Measurements from ENCODE around the gene GAD1. TPM values are rescaled to one million over a fixed set of nuclear protein-coding genes. Genes with fewer than 3 reads are reported as not detected.

GAD1 gene
- polyA plus RNA-seq, 2 of the 4 experiments (the other 2 are of a cell fraction): 0.15 to 0.48 TPM

- TF ChIP-seq CHD4 (IDR thresholded peaks at IDR 0.05; ENCODE audit: borderline replicate concordance) (no peak), EP300 (IDR thresholded peaks at IDR 0.05) (no peak), ELK1 (IDR thresholded peaks at IDR 0.05; ENCODE audit: low read depth, low read length) (no peak), HOXB13 (CRISPR knock-in tag; IDR thresholded peaks at IDR 0.05; ENCODE audit: low read depth) (no peak), RNF2 (IDR thresholded peaks at IDR 0.05; ENCODE audit: borderline replicate concordance, low read depth) (no peak), MYC (IDR thresholded peaks at IDR 0.05; ENCODE audit: borderline replicate concordance, low read length) (no peak), HDAC2 (IDR thresholded peaks at IDR 0.05) (no peak), HES2 (IDR thresholded peaks at IDR 0.05) (no peak), NR3C1 (IDR thresholded peaks at IDR 0.05) (no peak)
- TF ChIP-seq, protein P1, sequence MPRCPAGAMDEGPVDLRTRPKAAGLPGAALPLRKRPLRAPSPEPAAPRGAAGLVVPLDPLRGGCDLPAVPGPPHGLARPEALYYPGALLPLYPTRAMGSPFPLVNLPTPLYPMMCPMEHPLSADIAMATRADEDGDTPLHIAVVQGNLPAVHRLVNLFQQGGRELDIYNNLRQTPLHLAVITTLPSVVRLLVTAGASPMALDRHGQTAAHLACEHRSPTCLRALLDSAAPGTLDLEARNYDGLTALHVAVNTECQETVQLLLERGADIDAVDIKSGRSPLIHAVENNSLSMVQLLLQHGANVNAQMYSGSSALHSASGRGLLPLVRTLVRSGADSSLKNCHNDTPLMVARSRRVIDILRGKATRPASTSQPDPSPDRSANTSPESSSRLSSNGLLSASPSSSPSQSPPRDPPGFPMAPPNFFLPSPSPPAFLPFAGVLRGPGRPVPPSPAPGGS (IDR thresholded peaks at IDR 0.05): no peak
- FAIRE-seq: no peak
- WGBS (ENCODE audit: missing lambda C conversion rate): 25% methylated on average over 4 of the region's 4 CpGs
Observed at GRCh38 chr2:170840717-170841210, 24.1 kb downstream of the GAD1 start.

GRCh38 chr2:170842785-170843184, 26.1 kb downstream of the GAD1 start:
- 0 out of 3 replicates have a peak, but pooled peaks cover 2% of the 10 kb centered on the region for H3K9me3 ChIP-seq
- DNase-seq (ENCODE audit: low read depth in 1 of 2, low spot score in 1 of 2) (no peak), ATAC-seq (no peak), FAIRE-seq (no peak)
- H3K4me2 ChIP-seq: no peak overlapping the region
- no peak overlapping the region for H3K4me3 ChIP-seq
- WGBS (ENCODE audit: missing lambda C conversion rate): 21% methylated on average over 2 of the region's 2 CpGs
- ChIA-PET POLR2A (no interaction called here), CTCF (interaction anchor here (0.6 to 4.5 kb wide), 4 partner anchors 20 to 387 kb away, joined by 3 to 18 read pairs (median 4); no protein-coding TSS in a partner anchor)
- H3K27ac ChIP-seq: no peak overlapping the region
- TF ChIP-seq PHF8 (IDR thresholded peaks at IDR 0.05; ENCODE audit: borderline replicate concordance, low read depth): no peak
- TF ChIP-seq CHD2 (IDR thresholded peaks at IDR 0.05; ENCODE audit: low read length, partially characterized antibody): no peak
- TF ChIP-seq MYC (IDR thresholded peaks at IDR 0.05; ENCODE audit: borderline replicate concordance, low read length): no peak
- TF ChIP-seq GATA3 (IDR thresholded peaks at IDR 0.05; ENCODE audit: borderline replicate concordance): no peak
- no peak for TF ChIP-seq HEYL (CRISPR knock-in tag; IDR thresholded peaks at IDR 0.05)
- TF ChIP-seq, protein P1 (IDR thresholded peaks at IDR 0.05): no peak
- no peak for TF ChIP-seq HDAC2 (IDR thresholded peaks at IDR 0.05)
- TF ChIP-seq, protein P2, sequence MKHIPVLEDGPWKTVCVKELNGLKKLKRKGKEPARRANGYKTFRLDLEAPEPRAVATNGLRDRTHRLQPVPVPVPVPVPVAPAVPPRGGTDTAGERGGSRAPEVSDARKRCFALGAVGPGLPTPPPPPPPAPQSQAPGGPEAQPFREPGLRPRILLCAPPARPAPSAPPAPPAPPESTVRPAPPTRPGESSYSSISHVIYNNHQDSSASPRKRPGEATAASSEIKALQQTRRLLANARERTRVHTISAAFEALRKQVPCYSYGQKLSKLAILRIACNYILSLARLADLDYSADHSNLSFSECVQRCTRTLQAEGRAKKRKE (CRISPR knock-in tag; IDR thresholded peaks at IDR 0.05; ENCODE audit: low read depth): no peak
- no peak for TF ChIP-seq CHD4 (IDR thresholded peaks at IDR 0.05; ENCODE audit: borderline replicate concordance)
- no peak for TF ChIP-seq POLR2AphosphoS2 (conservative IDR thresholded peaks at IDR 0.05; ENCODE audit: low read length)
- TF ChIP-seq RFX5 (IDR thresholded peaks at IDR 0.05): no peak
- TF ChIP-seq ZNF302 (CRISPR knock-in tag; IDR thresholded peaks at IDR 0.05): no peak
- no peak for TF ChIP-seq BHLHE40 (IDR thresholded peaks at IDR 0.05; ENCODE audit: low read depth, low read length)
- no peaks in the 10 kb centered on the region for H3K4me1 ChIP-seq

More at GRCh38 chr2:170840717-170841210, 24.1 kb downstream of the GAD1 start:
- H3K4me1 ChIP-seq: no peaks in the 10 kb centered on the region
- CTCF ChIA-PET: interaction anchor here (1.2 kb wide), 1 partner anchor 9 kb away, joined by 3 read pairs; no protein-coding TSS in a partner anchor
- H3K27ac ChIP-seq: no peak overlapping the region
- ATAC-seq (no peak; a peak in 1 of 6 replicates), DNase-seq (ENCODE audit: low read depth in 1 of 2, low spot score in 1 of 2) (no peak)
- H3K4me2 ChIP-seq: no peak overlapping the region
- POLR2A ChIA-PET: no interaction called here
- H3K4me3 ChIP-seq: no peak overlapping the region
- 0 out of 3 replicates have a peak, but pooled peaks cover 2% of the 10 kb centered on the region for H3K9me3 ChIP-seq

All from A549 (cell line).